Esophagus muscularis mucosa (tissue), 4 donors: ENCODE measurements around the gene COL9A2. TPM values are rescaled to one million over a fixed set of nuclear protein-coding genes. Genes with fewer than 3 reads are reported as not detected.

Experiments used
- DNase-seq: peaks from one replicate; pipeline ENCODE4 v3.0.0-alpha.2; 2017; ENCODE audit errors: extremely low spot score
- H3K27ac ChIP-seq, 4 donors: fragments of 200-600 bp; sonication (generic); replicated peaks in 1 of 4; 1 replicate in 3 of 4; 2 replicates in 1 of 4; pipeline ENCODE4 v1.5.1; 2016 to 2019; ENCODE audit warnings: mild to moderate bottlenecking in 1 of 4
- H3K27me3 ChIP-seq, 4 donors: fragments of 200-600 bp; sonication (generic); one replicate each; pipeline versions ENCODE4 v1.5.1 to v1.6.0; 2016 to 2019
- H3K36me3 ChIP-seq, 4 donors: fragments of 200-600 bp; sonication (generic); one replicate each; pipeline ENCODE4 v1.5.1; 2016 to 2019
- H3K4me1 ChIP-seq, 4 donors: fragments of 200-600 bp; sonication (generic); one replicate each; pipeline ENCODE4 v1.5.1; 2016 to 2019
- H3K4me3 ChIP-seq, 4 donors: fragments of 200-600 bp; sonication (generic); 1 replicate in 2 of 4; 2 replicates in 2 of 4; pipeline ENCODE4 v1.5.1; 2016 to 2019; ENCODE audit warnings: mild to moderate bottlenecking in 4 of 4, moderate library complexity in 1 of 4
- H3K9me3 ChIP-seq, 4 donors: fragments of 200-600 bp; sonication (generic); 1 replicate in 3 of 4; 2 replicates in 1 of 4; pipeline ENCODE4 v1.5.1; 2016 to 2019
- CTCF ChIP-seq, 3 experiments: fragments of 200-600 bp in 2 of 3; fragments of 450-650 bp in 1 of 3; sonication (generic) in 2 of 3; IDR thresholded peaks; one replicate each; pipeline ENCODE4 v1.5.1; 2017 to 2019; ENCODE audit warnings: antibody characterized with exemption in 3 of 3, mild to moderate bottlenecking in 2 of 3, moderate library complexity in 1 of 3
- EP300 ChIP-seq: sonication (generic); formaldehyde crosslinking; IDR thresholded peaks from one replicate; pipeline ENCODE4 v1.6.1; 2017; ENCODE audit warnings: antibody characterized with exemption
- POLR2A ChIP-seq: fragments of 450-650 bp; IDR thresholded peaks from one replicate; pipeline ENCODE4 v1.6.1; 2017; ENCODE audit warnings: antibody characterized with exemption, moderate library complexity, mild to moderate bottlenecking, low read depth
- POLR2AphosphoS5 ChIP-seq, 2 donors: sonication (generic); formaldehyde crosslinking; IDR thresholded peaks; one replicate each; pipeline ENCODE4 v1.6.1; 2017; ENCODE audit warnings: antibody characterized with exemption in 2 of 2
- WGBS: methylation state at CpG from one replicate; pipeline ENCODE4 v1.1.5; 2018; 5-methylcytosine and 5-hydroxymethylcytosine counted together
- intact Hi-C: fragments of 100-400 bp; cut with DNase I; formaldehyde crosslinking; loops from one replicate; pipeline ENCODE4 v1.15.1; 2023
- total RNA-seq, 4 donors: library from RNA; depleted of rRNA; stranded (reverse); fragments of >200 nt; gene quantifications; one replicate each; pipeline versions ENCODE4 v1.1.0 to v1.2.1, GENCODE V29; 2016

The COL9A2 gene
- total RNA-seq, 4 donors from 2014 or later = 1.2 to 2.5 (median 1.7) TPM

- H3K4me1 ChIP-seq = peaks cover 0 to 11% (median 3%) of the 10 kb centered on the region in 4 donors
- H3K27me3 ChIP-seq = peaks cover 0 to 8% (median 0%) of the 10 kb centered on the region in 4 donors
- intact Hi-C loops = loop anchor here (5.0 kb wide), 1 partner anchor 61 kb away; no protein-coding TSS in a partner anchor
- H3K4me3 ChIP-seq = no peak overlapping the region
- no peak for TF ChIP-seq CTCF (IDR thresholded peaks at IDR 0.05)
- H3K27ac ChIP-seq = no peak overlapping the region
- no peaks in the 10 kb centered on the region for H3K36me3 ChIP-seq
- DNase-seq = no peak
- 71% methylated on average over 6 of the region's 6 CpGs for WGBS
- no peaks in the 10 kb centered on the region for H3K9me3 ChIP-seq
Observed at GRCh38 chr1:40341491-40342380, 24.6 kb upstream of the COL9A2 start.

- H3K27ac ChIP-seq = no peak overlapping the region
- H3K4me3 ChIP-seq = no peak overlapping the region
- DNase-seq = no peak
- no peaks in the 10 kb centered on the region for H3K36me3 ChIP-seq
- no peak for TF ChIP-seq EP300
- TF ChIP-seq CTCF (IDR thresholded peaks at IDR 0.05) = no peak
- TF ChIP-seq POLR2A = no peak
- no peak for TF ChIP-seq POLR2AphosphoS5 (IDR thresholded peaks at IDR 0.05)
- intact Hi-C loops = loop anchor here (5.0 kb wide), 1 partner anchor 63 kb away; no protein-coding TSS in a partner anchor
- 81% methylated on average over 4 of the region's 6 CpGs for WGBS
- no peaks in the 10 kb centered on the region for H3K9me3 ChIP-seq
- H3K27me3 ChIP-seq = peaks cover 0 to 8% (median 0%) of the 10 kb centered on the region in 4 donors
- peaks cover 0 to 11% (median 3%) of the 10 kb centered on the region in 4 donors for H3K4me1 ChIP-seq
Observed at GRCh38 chr1:40339420-40340323, 22.6 kb upstream of the COL9A2 start.

GRCh38 chr1:40338745-40339419 lies 21.8 kb upstream of the COL9A2 start:
- Histone ChIP-seq H3K4me3 (no peak overlapping the region), H3K27ac (no peak overlapping the region), H3K27me3 (peaks cover 0 to 8% (median 0%) of the 10 kb centered on the region in 4 donors), H3K36me3 (no peaks in the 10 kb centered on the region), H3K9me3 (no peaks in the 10 kb centered on the region), H3K4me1 (peaks cover 0 to 11% (median 3%) of the 10 kb centered on the region in 4 donors)
- WGBS = 23% methylated on average over 21 of the region's 21 CpGs
- intact Hi-C loops = loop anchor here (1.0 kb wide), 1 partner anchor 195 kb away; no protein-coding TSS in a partner anchor
- peak; percentile 94 for DNase-seq
- TF ChIP-seq CTCF (IDR thresholded peaks at IDR 0.05) (peak in 2 of 3 experiments; percentile 93 to 96), EP300 (no peak), POLR2AphosphoS5 (IDR thresholded peaks at IDR 0.05) (no peak), POLR2A (no peak)

- H3K27me3 ChIP-seq = peaks cover 0 to 8% (median 0%) of the 10 kb centered on the region in 4 donors
- no peak overlapping the region for H3K4me3 ChIP-seq
- WGBS = 81% methylated on average over 8 of the region's 8 CpGs
- no peaks in the 10 kb centered on the region for H3K36me3 ChIP-seq
- no peak overlapping the region for H3K27ac ChIP-seq
- TF ChIP-seq POLR2AphosphoS5 (IDR thresholded peaks at IDR 0.05) (no peak), CTCF (IDR thresholded peaks at IDR 0.05) (no peak), POLR2A (no peak), EP300 (no peak)
- H3K4me1 ChIP-seq = peaks cover 0 to 11% (median 3%) of the 10 kb centered on the region in 4 donors
- no peaks in the 10 kb centered on the region for H3K9me3 ChIP-seq
- intact Hi-C loops = no loop called here
- no peak for DNase-seq
Observed at GRCh38 chr1:40337443-40337842, 20.4 kb upstream of the COL9A2 start.
